Activated T-helper 9 cell treated with anti-CD3 and anti-CD28 coated beads, Interleukin-2, amount 50 U/mL, for 16 hours (primary cell): ENCODE data around the gene CHRD.
"Not testable (repeated sequence)": the region's sequence is repeated elsewhere in the genome, so short reads cannot be mapped to it uniquely, and the experiment has no call there.

Source experiments
- DNase-seq: peaks from one replicate; pipeline ENCODE4 v3.0.0-alpha.2; 2020; ENCODE audit warnings: low read depth

The CHRD gene

GRCh38 chr3:184379358-184380184 is at the start of gene CHRD:
Gene CHRD, plus strand, starts transcription at chr3:184380054. Its CDS starts 265 bp downstream, at chr3:184380319.
- DNase-seq = no peak

GRCh38 chr3:184332370-184333090 is 47.3 kb upstream of the CHRD start:
- no peak for DNase-seq

GRCh38 chr3:184333190-184333589 is 46.7 kb upstream of the CHRD start:
- no peak for DNase-seq

GRCh38 chr3:184333700-184334099 is 46.2 kb upstream of the CHRD start:
- DNase-seq = no peak

DNA sequence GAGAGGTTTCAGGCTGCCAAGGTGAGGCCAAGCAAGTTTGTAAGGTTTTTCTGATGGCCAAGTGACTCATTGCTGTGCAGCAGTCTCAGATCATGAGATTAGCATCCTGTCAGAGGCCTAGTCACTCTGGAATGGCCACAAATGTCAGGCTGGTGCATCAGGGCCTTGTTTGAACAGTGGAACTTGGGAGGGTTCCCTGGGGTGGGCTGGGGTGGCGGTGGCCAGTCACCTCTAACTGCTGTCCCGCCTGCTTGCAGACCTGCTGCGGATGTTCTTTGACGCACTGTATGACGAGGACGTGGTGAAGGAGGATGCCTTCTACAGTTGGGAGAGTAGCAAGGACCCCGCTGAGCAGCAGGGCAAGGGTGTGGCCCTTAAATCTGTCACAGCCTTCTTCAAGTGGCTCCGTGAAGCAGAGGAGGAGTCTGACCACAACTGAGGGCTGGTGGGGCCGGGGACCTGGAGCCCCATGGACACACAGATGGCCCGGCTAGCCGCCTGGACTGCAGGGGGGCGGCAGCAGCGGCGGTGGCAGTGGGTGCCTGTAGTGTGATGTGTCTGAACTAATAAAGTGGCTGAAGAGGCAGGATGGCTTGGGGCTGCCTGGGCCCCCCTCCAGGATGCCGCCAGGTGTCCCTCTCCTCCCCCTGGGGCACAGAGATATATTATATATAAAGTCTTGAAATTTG is 45.2 kb upstream of the CHRD start:
- no peak for DNase-seq

DNA sequence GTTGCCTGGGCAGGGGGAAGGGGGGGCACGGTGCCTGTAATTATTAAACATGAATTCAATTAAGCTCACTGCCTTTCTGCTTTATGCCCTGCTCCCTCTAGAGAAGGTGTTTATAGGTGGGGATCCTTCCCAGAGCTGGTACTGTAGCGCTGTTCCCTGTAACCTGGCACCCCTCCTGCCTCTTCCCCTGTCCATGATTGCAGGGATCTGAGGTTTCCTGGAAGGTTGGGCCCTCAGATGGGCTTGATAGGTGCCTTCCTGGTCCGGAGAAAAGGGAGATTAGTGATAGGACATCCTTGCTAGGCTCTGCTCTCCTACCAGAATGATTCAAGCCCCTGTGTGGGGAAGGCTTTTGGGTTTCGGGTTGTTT is 44.6 kb upstream of the CHRD start:
- DNase-seq = no peak

DNA sequence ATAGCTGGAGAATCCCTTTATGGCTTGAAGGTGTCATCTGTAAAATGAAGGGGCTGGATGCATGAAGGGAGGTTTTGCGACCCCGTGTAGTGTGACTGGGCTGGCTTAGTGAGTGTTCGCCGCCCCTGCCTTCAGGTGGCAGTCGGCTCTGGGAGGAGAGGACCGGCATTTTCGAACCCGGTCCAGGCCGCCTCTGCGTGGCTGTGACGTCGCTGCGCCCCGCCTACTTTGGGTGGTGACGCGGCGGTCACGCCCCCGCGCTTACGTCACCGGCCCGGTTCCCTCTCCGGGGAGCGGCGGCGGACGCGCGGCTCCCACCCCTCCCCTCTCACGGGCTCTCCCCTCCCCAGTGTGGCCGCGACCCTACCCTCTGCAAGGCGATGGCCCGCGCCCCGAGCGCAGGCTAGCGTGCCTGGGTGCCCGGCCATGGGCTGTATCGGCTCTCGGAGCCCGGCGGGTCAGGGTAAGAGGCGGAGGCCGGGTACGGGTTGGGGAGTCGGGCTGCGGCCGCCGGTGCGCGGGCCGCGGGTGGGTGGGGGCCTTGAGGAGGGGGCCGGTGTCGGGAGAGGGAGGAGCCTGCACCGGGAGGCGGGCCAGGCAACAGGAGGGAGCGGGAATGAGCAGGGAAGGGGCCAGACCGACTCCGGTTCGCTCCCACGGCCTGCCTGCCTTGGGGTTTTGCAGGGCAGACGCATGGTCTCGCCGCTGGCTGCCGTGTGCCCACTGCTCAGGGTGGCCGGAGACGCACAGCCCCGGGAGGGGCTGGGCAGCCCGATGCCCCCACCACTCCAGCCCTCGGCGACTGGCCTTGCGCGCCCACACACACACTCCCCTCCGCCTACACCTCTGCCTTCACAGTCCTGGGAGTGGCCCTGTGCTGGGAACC is 44.0 kb upstream of the CHRD start:
- peak; percentile 77 for DNase-seq

GRCh38 chr3:184336547-184337398 is 43.1 kb upstream of the CHRD start:
- DNase-seq = no peak

DNA sequence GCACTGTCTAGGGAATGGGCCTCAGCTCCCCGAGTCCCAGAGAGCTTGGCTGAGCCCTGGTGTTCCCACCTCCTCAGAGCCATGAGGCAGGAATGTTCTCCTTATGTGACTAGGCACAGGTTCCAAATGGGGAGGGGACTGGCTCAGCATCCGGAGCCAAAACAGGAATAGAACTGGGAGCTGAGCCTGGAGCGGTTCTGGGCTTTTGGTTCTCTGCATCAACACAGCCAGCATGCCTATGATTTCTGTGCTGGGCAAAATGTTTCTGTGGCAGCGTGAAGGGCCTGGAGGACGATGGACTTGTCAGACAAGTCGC is 42.5 kb upstream of the CHRD start, which contains the start of gene FAM131A:
Gene FAM131A, plus strand, starts transcription at position 202 of the 316 bp plus-strand sequence. Its CDS starts 31 bp downstream, at position 233.
- no peak for DNase-seq

DNA sequence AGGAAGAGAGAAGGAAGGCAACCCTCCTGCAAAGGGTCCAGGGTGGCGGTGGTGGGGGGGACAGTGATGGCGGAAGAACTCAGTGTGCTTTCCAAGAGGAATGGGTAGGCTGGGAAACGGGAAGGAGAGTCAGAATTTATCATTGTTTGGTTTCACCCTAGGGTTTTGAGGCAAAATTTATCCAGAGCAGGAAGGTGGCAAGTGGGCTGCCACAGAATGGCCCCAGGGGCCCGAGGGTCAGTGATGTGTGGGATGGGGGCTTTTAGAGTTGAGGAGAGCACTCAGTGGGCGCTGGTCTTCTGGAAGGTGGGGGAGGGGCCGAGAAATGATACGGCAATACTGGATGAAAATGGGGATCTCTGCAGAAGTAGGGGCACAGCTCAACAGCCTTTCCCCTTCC is 41.9 kb upstream of the CHRD start:
- DNase-seq = no peak

DNA sequence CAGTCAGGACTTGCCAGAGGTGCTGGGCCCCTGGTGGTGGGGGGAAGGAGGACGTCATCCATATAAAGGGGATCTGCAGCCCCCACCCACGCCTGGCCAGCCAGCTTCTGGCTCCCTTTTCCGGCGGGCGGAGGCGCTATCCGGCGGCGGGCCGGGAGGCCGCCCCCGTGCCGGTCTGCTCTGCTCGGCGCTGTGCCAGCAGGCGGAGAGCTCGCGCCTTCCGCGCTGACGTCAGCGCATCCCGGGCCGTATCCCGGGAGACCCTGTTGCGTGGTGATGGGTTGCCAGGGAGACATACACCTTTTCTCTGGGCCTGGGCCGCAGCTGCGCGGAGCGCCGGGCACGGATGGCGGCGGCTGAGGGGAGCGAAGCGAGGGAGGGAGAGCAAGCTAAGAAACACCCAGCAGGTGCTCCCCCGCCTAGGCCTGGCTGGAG is 41.3 kb upstream of the CHRD start:
- no peak for DNase-seq

- DNase-seq = no peak
Observed at GRCh38 chr3:184339001-184339400, 40.9 kb upstream of the CHRD start.

DNA sequence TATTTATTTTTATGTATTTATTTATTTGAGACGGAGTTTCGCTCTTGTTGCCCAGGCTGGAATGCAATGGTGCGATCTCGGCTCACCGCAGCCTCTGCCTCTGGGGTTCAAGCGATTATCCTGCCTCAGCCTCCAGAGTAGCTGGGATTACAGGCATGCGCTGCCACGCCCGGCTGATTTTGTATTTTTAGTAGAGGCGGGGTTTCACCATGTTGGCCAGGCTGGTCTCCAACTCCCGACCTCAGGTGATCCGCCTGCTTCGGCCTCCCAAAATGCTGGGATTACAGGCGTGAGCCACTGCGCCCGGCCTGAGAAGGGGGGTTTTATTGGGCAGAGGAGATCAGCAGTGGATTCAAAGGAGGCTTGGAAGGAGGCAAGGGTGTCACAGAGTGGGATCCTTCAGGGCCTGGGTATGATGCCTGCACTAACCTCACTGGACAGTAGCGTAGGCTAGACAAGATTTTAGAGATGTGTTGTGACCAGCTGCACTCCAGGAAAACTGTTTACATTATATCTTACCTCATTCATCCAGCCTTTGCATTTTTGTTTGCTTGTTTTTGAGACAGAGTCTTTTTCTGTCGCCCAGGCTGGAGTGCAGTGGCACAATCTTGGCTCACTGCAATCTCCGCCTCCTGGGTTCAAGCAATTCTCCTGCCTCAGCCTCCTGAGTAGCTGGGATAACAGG is 40.3 kb upstream of the CHRD start:
- not testable (repeated sequence) for DNase-seq

GRCh38 chr3:184341925-184342324 is 37.9 kb upstream of the CHRD start:
- no peak for DNase-seq

DNA sequence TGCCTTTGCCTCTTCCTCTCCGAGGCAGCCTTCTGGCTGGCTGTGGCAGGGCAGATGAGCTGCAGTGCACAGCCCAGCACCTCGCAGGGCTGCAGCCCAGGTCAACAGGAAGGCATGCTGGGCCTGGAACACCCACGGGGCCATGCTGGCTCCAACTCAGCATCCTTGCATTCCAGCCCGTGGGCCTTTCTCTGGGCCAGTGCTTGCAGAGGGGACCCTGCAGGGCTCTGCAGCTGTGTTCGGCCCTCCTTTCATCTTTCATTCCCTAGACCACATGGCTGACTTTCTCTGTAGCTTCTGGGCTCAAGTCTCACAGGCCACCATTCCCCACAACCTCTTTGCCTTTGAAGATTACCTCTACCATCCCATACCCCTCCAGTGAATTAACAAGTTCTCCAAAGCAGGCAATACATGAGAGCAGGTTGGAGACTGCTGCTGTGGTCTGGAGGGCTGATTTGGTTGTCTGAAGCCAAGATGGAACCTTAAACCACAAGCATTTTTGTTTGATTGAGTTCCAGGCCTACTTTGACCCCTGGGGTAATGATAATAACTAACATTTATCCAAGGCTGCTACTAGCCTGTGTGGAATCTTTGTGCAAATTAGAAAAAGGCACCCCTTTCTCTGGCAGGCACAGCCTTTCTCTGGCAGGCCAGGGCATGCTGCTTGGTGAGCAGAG is 36.5 kb upstream of the CHRD start:
- DNase-seq = no peak

- no peak for DNase-seq
Observed at GRCh38 chr3:184344579-184345316, 35.1 kb upstream of the CHRD start.

DNA sequence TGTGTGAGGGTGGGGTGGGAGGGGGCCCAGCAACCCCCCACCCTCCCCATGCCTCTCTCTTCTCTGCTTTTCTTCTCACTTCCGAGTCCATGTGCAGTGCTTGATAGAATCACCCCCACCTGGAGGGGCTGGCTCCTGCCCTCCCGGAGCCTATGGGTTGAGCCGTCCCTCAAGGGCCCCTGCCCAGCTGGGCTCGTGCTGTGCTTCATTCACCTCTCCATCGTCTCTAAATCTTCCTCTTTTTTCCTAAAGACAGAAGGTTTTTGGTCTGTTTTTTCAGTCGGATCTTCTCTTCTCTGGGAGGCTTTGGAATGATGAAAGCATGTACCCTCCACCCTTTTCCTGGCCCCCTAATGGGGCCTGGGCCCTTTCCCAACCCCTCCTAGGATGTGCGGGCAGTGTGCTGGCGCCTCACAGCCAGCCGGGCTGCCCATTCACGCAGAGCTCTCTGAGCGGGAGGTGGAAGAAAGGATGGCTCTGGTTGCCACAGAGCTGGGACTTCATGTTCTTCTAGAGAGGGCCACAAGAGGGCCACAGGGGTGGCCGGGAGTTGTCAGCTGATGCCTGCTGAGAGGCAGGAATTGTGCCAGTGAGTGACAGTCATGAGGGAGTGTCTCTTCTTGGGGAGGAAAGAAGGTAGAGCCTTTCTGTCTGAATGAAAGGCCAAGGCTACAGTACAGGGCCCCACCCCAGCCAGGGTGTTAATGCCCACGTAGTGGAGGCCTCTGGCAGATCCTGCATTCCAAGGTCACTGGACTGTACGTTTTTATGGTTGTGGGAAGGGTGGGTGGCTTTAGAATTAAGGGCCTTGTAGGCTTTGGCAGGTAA is 34.3 kb upstream of the CHRD start:
- DNase-seq = no peak
